Tibial artery (tissue), 4 donors: ENCODE data around the gene SPINT2.

Source experiments
- DNase-seq, 2 donors: peaks; one replicate each; pipeline ENCODE4 v3.0.0-alpha.2; 2019
- H3K27ac ChIP-seq, 2 donors: fragments of 200-600 bp; sonication (generic) in 1 of 2; 1 replicate in 1 of 2; 2 replicates in 1 of 2; pipeline ENCODE4 v1.5.1; 2018 to 2019; ENCODE audit warnings: mild to moderate bottlenecking in 1 of 2
- H3K27me3 ChIP-seq, 2 donors: fragments of 200-600 bp; sonication (generic) in 1 of 2; one replicate each; pipeline versions ENCODE4 v1.5.1 to v1.6.0; 2016 to 2019
- H3K36me3 ChIP-seq, 3 donors: fragments of 200-600 bp; sonication (generic) in 2 of 3; one replicate each; pipeline ENCODE4 v1.5.1; 2016 to 2019; ENCODE audit warnings: mild to moderate bottlenecking in 2 of 3
- H3K4me1 ChIP-seq, 4 donors: fragments of 200-600 bp; sonication (generic) in 2 of 4; 1 replicate in 3 of 4; 2 replicates in 1 of 4; pipeline ENCODE4 v1.5.1; 2016 to 2019
- H3K4me3 ChIP-seq, 2 donors: fragments of 200-600 bp; sonication (generic) in 1 of 2; 1 replicate in 1 of 2; 2 replicates in 1 of 2; pipeline ENCODE4 v1.5.1; 2018 to 2019; ENCODE audit warnings: mild to moderate bottlenecking in 2 of 2
- H3K9me3 ChIP-seq, 3 donors: fragments of 200-600 bp; sonication (generic) in 1 of 3; one replicate each; pipeline ENCODE4 v1.5.1; 2016 to 2019
- CTCF ChIP-seq, 2 experiments: fragments of 200-600 bp in 1 of 2; fragments of 450-650 bp in 1 of 2; IDR thresholded peaks; one replicate each; pipeline ENCODE4 v1.5.1; 2017 to 2019; ENCODE audit warnings: antibody characterized with exemption in 2 of 2, mild to moderate bottlenecking in 1 of 2, moderate library complexity in 1 of 2
- intact Hi-C: fragments of 100-400 bp; cut with DNase I; formaldehyde crosslinking; loops from one replicate; pipeline ENCODE4 v1.15.0; 2023; ENCODE audit warnings: low total_unique reads

Gene SPINT2

GRCh38 chr19:38329651-38330050 lies 65.3 kb downstream of the SPINT2 start:
- Histone ChIP-seq H3K4me3 (no peak overlapping the region), H3K27ac (no peak overlapping the region), H3K4me1 (no peaks in the 10 kb centered on the region), H3K9me3 (no peaks in the 10 kb centered on the region), H3K36me3 (peaks cover 9 to 33% (median 17%) of the 10 kb centered on the region in 3 donors), H3K27me3 (no peaks in the 10 kb centered on the region)
- intact Hi-C loops: loop anchor here (5.0 to 10.0 kb wide), 2 partner anchors 97 to 425 kb away; partner anchors contain the start of genes SIPA1L3 and WDR87
- no peak for DNase-seq
- TF ChIP-seq CTCF (IDR thresholded peaks at IDR 0.05): no peak

GRCh38 chr19:38331728-38332127 lies 67.4 kb downstream of the SPINT2 start:
- intact Hi-C loops: loop anchor here (5.0 to 10.0 kb wide), 2 partner anchors 99 to 427 kb away; partner anchors contain the start of genes SIPA1L3 and WDR87
- DNase-seq: no peak
- Histone ChIP-seq H3K36me3 (peaks cover 6 to 17% (median 12%) of the 10 kb centered on the region in 3 donors), H3K27me3 (no peaks in the 10 kb centered on the region), H3K4me1 (peaks cover 0 to 5% (median 0%) of the 10 kb centered on the region in 4 donors), H3K9me3 (no peaks in the 10 kb centered on the region), H3K4me3 (no peak overlapping the region), H3K27ac (no peak overlapping the region)
- TF ChIP-seq CTCF (IDR thresholded peaks at IDR 0.05): no peak

GRCh38 chr19:38333245-38333644 lies 68.9 kb downstream of the SPINT2 start:
- TF ChIP-seq CTCF (IDR thresholded peaks at IDR 0.05): no peak
- intact Hi-C loops: loop anchor here (5.0 to 10.0 kb wide), 2 partner anchors 101 to 428 kb away; partner anchors contain the start of genes SIPA1L3 and WDR87
- peaks cover 0 to 18% (median 10%) of the 10 kb centered on the region in 4 donors for H3K4me1 ChIP-seq

GRCh38 chr19:38335949-38336637 lies 71.7 kb downstream of the SPINT2 start:
- Histone ChIP-seq H3K9me3 (no peaks in the 10 kb centered on the region), H3K27ac (peak overlapping the region; percentile 91 to 99), H3K36me3 (peaks cover 0 to 9% (median 7%) of the 10 kb centered on the region in 3 donors), H3K27me3 (no peaks in the 10 kb centered on the region), H3K4me1 (peaks cover 0 to 30% (median 19%) of the 10 kb centered on the region in 4 donors), H3K4me3 (peak overlapping the region; percentile 68 to 95)
- no peak for TF ChIP-seq CTCF (IDR thresholded peaks at IDR 0.05)
- intact Hi-C loops: loop anchor here (5.0 to 10.0 kb wide), 2 partner anchors 36 to 431 kb away; partner anchors contain the start of genes PSMD8, SIPA1L3 and WDR87
- DNase-seq: peak; percentile 95 to 97

More at GRCh38 chr19:38333245-38333644, 68.9 kb downstream of the SPINT2 start:
- Histone ChIP-seq H3K27me3 (no peaks in the 10 kb centered on the region), H3K36me3 (peaks cover 0 to 3% (median 2%) of the 10 kb centered on the region in 3 donors), H3K27ac (no peak overlapping the region), H3K4me3 (no peak overlapping the region), H3K9me3 (no peaks in the 10 kb centered on the region)
- DNase-seq: no peak

GRCh38 chr19:38336638-38337359 lies 72.4 kb downstream of the SPINT2 start:
- peaks cover 0 to 30% (median 19%) of the 10 kb centered on the region in 4 donors for H3K4me1 ChIP-seq
- H3K27me3 ChIP-seq: no peaks in the 10 kb centered on the region
- H3K4me3 ChIP-seq: peak overlapping the region; percentile 68 to 95
- peak; percentile 93 to 98 for DNase-seq
- H3K36me3 ChIP-seq: peaks cover 0 to 16% (median 7%) of the 10 kb centered on the region in 3 donors
- H3K9me3 ChIP-seq: no peaks in the 10 kb centered on the region
- intact Hi-C loops: loop anchor here (5.0 to 10.0 kb wide), 2 partner anchors 36 to 432 kb away; partner anchors contain the start of genes PSMD8, SIPA1L3 and WDR87
- H3K27ac ChIP-seq: peak overlapping the region; percentile 91 to 99
- no peak for TF ChIP-seq CTCF (IDR thresholded peaks at IDR 0.05)
